WTC11 (cell line): ENCODE results near the gene TLE6.

Experiments used
- GABPB1 ChIP-seq: sonication (generic); formaldehyde crosslinking; IDR thresholded peaks from 2 replicates; pipeline ENCODE4 v1.8.1; 2023; ENCODE audit warnings: mild to moderate bottlenecking, missing genetic modification reagents
- ZNF138 ChIP-seq: sonication (generic); formaldehyde crosslinking; conservative IDR thresholded peaks from 2 replicates; pipeline ENCODE4 v1.8.1; 2022; ENCODE audit warnings: mild to moderate bottlenecking, moderate library complexity, missing genetic modification reagents
- ZNF263 ChIP-seq: sonication (generic); formaldehyde crosslinking; IDR thresholded peaks from 2 replicates; pipeline ENCODE4 v1.8.1; 2022; ENCODE audit warnings: low read depth, mild to moderate bottlenecking, moderate library complexity, missing genetic modification reagents
- TF ChIP-seq, protein P1 (sequence below): sonication (generic); formaldehyde crosslinking; IDR thresholded peaks from 2 replicates; pipeline ENCODE4 v1.8.0; 2023; ENCODE audit warnings: missing genetic modification reagents
- TF ChIP-seq, protein P2 (sequence below): fragments of 200-600 bp; IDR thresholded peaks from 2 replicates; pipeline ENCODE4 v1.8.0; 2022; ENCODE audit warnings: antibody characterized with exemption

DNA sequence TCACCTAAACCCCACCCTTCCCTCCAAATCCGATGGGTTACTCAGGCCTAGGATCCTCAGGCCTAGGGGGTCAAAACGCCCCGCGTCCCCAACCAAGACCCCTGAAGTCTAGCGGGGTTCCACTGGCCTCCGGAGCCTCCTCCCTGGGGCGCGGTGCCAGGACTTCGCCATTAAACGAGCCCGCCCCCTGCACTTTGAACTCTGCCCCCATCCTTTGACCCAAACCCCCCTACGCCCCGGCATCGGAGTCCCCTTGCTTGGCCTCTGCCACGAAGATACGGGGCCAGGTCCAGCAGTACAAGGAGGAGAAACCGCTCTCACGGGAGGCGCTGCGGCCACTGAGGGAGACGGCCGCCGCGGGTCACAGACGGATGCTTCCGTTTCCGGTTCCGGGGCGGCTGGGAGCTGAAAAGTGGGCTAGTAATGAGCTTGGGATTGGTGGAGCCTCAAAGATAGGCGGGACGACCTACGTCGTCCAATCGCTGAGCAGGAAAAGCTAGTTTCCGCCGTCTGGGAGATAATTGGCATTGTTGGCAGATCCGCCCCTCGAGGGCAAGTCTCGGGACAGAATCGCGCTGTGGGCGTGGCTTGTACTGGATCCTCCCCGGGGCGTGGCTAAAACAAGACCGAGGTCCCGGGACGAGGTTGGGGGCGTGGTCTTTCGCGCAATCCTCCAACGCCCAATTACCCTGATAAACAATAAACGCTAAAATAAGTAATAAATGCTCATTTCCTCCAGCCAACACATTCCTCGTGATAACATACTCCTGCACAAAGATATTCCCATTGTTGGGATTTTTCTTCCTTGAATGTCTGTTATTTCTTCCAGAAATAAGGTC, 26.9 kb upstream of the TLE6 start:
- peak; percentile 81 for TF ChIP-seq GABPB1
- TF ChIP-seq, protein P1, sequence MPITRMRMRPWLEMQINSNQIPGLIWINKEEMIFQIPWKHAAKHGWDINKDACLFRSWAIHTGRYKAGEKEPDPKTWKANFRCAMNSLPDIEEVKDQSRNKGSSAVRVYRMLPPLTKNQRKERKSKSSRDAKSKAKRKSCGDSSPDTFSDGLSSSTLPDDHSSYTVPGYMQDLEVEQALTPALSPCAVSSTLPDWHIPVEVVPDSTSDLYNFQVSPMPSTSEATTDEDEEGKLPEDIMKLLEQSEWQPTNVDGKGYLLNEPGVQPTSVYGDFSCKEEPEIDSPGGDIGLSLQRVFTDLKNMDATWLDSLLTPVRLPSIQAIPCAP (CRISPR knock-in tag): no peak
- TF ChIP-seq ZNF263 (CRISPR knock-in tag): no peak
- TF ChIP-seq, protein P2, sequence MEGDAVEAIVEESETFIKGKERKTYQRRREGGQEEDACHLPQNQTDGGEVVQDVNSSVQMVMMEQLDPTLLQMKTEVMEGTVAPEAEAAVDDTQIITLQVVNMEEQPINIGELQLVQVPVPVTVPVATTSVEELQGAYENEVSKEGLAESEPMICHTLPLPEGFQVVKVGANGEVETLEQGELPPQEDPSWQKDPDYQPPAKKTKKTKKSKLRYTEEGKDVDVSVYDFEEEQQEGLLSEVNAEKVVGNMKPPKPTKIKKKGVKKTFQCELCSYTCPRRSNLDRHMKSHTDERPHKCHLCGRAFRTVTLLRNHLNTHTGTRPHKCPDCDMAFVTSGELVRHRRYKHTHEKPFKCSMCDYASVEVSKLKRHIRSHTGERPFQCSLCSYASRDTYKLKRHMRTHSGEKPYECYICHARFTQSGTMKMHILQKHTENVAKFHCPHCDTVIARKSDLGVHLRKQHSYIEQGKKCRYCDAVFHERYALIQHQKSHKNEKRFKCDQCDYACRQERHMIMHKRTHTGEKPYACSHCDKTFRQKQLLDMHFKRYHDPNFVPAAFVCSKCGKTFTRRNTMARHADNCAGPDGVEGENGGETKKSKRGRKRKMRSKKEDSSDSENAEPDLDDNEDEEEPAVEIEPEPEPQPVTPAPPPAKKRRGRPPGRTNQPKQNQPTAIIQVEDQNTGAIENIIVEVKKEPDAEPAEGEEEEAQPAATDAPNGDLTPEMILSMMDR: no peak
- no peak for TF ChIP-seq ZNF138 (CRISPR knock-in tag)
